ENCODE data around the gene SCRN2.

The SCRN2 gene

DNA sequence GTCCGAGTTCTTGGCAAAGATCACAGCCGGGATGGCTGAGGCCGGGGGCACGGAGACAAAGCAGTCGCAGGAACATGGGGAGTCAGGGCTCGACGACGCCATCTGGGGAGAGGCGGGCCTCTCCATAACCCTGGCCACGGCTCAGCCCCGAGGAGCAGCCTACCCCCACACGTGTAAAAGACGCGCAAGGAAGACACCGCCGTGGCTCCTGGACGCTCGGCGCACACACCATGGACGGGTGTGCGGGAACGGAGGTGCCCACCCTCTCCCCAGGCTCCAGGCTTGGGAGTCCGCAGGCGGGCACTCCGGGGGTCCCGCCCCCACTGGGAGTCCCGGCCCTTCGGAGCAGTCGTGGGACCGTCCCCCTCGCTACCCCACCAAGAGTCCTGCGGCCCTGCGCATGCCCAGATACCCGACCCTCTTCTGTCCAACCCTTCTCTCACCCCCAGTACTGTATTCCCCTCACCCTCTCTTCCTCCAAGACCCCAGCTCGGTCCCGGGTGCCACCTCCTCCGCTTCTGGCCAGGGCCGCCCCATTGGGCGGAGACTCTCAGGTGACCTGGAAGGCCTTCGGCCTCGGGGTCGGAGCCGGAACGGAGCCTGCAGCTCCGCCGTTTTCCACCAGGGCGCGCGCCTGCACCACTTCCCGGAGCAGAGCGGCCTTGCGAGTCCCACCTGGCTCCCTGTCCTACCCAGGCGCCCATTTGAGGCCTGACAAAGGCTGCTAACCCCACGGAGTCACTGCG lies at the start of gene SCRN2:
Gene SCRN2 (minus strand): TSS at position 532 of the 746 bp plus-strand sequence. CDS start 430 bp downstream, at position 102.
- DNase-seq = peak; percentile 68

DNA sequence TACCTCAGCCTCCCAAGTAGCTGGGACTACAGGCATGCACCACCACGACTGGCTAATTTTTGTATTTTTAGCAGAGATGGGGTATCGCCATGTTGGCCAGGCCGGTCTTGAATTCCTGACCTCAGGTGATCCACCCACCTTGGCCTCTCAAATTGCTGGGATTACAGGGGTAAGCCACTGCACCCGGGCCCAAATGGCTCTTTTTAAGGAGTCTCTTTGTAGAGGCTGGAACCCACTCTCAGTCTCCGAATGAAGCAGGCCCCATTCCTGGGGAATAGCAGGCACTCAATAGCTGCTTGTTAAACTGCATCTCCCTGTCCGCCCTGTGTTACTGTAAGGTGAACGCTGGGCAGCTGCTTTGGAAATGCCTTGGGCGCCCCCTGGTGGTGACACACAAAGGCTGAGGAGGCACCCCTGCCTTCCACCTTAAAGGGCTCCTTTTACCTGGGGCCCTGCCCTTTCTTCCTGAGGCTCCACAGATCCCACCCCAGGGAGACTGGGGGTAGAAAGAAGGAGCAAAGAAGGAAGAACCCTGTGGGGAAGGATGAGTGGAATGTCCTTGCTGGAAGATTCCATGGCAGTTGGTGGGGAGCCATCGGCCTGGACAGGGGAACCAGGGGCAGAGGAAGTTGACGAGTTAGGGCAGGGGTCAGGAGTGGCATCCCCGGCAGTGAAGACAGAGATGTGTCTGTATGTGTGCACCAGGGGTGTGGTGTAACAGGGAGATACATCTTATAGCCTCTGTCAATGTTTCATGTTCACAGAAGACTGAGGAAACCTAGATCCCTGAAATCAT lies 48.9 kb upstream of the SCRN2 start:
- peak; percentile 24 for DNase-seq

DNA sequence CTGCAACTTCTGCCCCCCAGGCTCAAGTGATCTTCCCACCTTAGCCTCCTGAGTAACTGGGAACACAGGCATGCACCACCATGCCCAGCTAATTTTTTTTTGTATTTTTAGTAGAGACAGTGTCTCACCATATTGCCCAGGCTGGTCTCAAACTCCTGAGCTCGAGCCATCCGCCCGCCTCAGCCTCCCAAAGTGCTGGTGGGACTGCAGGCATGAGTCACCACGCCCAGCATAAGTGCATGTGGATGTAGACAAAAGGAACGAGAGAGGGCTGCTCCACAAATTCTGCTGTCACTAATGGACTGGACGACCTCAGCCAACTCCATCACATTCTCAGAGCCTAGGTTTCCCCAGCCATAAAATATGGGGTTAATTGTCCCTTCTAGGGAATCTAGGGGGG lies 47.2 kb upstream of the SCRN2 start:
- DNase-seq = no peak

DNA sequence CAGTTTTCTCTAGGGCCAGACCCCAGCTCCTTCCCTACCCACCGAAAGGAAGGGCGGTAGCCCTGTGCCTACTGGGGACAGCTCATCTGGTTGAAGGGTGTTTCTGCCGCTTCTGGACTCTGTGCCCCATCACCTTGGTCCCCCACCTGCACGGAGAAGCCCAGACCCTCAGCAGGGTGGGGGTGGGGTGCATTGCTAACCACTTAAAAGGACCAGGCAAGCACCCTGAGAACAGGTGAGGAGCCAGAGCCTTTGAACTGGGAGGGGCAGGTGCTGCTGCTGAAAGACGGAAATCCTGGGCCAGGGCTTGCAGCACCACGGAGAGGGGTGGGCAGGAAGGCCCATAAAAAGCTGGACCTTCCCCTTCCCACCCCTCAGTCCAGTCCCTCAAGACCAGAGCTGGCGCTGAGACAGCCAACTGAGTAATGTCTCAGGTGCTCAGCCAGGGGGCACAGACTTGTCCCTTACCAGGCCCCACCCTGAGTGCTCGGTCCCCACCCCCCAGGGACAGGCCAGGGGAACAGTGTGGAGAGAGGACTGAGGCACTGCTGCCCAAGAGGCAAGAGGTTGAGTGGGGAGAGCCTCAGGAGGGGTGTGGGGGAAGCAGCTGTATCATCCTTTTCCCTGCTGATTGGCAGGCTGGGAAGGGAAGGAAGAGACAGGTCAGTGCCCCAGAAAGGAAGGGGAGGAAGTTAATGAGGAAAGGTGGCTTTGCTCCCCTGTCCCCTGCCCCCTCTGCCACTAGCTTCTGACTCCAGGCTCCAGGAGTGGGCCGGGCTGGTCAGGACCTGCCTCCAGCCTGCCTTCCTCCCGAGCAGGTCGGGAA lies 44.0 kb upstream of the SCRN2 start:
- no peak for DNase-seq

DNA sequence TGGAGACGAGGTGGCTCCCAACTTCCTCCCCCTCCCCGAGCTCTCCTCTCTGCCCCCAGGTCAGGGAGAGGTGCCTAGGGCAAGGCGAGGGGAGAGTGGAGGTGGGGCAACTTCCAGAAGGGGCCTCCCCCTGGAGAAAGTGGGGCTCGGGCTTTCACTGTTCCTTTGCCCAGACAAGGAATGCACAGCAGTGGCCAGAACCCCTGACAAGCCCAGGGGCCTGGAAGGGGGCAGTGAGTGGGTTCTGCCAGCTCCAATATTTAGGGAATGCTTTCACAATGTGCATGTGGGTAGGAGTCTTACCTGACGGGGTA lies 43.3 kb upstream of the SCRN2 start:
- DNase-seq = no peak

DNA sequence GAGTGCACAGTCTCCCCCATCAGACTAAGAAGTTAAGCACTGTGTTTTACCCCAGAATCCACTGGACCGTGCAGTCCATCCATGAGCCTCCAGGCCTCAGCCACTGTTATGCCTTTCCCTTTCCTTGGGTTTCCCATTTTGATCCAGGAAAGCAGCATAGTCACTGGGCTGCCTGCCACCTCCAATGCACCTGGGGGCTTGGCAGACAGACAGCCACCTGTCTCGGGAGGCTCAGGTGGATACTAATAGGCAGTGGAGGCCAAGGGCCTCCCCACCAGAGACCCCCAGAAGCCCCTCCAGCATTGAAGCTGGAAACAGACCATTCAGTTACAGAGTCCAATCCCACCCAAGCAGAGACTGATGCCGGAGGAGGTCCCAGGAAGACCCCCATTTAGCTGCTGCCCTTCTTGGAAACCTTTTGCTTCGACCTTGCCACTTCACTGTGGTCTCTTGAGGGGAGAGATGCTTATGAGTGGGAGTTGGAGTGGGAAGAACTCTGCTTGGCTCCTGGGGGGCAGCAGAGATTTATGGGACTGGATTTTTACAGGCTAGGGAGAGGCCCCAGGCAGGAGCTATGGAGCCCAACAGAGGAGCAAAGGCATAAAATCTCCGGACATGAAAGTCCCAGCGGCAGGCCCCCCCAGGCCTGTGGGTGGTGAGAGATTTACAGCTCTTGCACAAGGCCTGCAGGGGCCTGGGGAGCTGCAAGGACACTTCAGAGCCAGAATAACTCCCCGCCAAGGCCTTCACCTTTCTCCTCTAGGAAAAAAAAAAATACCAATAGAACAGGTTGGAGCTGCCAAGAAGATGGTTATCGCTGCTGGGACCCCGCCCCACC lies 42.7 kb upstream of the SCRN2 start:
- no peak for DNase-seq

DNA sequence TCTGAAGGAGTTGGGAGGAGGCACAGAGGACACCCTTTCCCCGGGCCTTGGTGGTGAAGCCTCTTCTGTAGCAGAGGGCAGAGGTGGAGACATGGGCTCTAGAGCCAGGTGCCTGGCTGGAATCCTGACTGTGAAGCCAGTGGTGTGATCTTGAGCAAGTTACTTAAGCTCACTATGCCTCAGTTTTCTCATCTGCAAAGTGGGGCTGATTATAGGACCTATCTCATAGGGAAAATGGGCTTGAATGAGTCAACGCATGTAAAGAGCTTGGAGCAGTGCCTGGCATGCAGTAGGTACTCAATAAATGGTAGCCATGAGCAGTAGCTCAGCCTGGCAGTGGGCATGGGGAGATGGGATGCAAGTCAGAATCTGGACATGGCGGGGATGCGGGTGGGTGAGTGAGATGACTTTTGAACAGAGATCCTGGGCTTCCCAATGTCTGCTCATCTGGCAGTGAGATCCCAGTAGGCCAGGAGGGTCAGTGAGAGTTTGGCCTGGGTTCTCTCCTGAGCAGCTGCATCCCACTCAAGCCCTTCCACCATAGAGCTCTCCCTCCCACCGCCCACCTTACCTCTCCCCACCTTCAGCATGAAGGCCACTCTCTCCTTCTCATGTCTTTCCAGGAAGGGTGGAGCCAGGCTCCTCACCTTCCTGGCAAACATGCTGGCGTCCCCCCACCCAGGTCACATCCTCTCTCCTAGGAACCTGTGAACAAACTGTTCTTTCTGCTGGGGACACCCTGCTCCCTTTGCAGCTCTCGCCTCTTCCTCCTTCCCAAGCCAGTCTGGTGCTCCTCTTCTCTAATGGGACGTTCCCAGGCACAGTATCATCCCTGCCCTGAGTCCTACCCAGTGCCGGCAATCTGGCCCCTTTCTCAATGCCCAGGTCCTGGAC lies 41.9 kb upstream of the SCRN2 start:
- DNase-seq = no peak

DNA sequence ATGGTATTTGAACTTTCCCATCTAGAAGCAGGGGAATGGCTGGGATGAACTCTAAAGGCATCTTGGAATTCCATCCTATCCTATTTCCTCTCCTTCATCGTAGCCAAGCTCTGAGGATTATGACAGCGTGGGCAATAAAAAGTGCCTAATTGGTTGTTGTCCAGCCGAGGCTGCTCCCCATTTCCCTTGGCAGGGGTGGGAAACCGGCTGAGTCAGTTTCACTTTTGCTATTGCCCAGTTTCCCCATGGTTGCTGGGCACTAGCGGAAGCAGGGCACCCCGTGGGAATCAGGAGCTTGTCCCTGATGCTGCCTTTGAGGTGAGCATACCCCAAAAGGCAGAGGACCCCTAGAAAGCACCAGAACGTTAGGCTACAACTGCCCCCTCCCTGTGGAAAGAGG lies 41.2 kb upstream of the SCRN2 start:
- no peak for DNase-seq

DNA sequence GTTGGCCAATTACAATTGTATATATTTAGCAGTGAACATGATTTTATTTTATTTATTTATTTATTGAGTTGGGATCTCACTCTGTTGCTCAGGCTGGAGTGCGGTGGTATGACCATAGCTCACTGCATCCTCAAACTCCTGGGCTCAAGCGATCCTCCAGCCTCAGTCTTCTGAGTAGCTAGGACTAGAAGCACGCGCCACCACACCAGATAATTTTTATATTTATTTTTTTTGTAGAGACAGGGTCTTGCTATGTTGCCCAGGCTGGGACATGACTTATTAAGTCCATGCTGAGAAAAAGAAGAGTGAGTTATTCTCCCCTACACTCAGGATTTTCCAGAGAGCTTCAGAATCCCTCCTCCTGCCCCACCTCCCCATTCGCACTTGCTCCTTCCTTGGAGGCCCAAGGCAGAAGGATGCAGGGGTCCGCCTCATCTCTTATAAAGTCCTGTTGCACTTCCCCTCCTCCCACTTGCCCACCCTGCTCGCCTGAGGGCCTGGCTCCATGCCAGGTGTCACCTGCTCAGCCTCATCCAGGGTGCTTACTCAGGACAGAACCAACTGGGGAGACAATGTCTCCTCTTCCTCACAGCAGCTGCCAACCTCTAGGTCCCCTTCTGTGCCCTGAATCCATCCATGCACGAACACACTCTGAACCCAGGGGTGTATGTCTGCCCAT lies 38.8 kb upstream of the SCRN2 start:
- no peak for DNase-seq

DNA sequence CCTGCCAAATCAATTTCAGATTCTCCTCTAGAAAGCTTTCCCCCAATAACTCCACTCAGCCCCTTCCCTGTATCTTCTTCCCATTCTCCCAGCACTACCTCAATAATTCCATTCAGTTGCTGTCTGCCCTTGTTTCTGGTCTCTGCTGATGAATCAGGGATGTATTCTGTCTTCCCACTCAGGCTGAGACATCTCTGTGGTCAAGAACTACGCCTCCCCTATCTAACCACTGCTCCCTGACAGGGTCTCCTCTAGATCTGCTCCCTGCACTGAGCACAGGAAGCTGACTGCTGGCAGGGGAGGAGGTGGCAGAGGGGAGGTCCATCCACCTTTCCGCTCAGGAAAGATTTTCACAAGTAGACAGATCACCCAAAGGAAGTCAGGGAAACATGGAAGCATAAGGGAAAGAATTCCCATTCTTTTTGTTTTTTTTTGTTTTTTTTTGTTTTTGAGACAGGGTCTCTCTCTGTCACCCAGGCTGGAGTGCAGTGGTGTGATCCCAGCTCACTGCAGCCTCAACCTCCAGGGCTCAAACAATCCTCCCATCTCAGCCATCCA lies 38.0 kb upstream of the SCRN2 start:
- no peak for DNase-seq

DNA sequence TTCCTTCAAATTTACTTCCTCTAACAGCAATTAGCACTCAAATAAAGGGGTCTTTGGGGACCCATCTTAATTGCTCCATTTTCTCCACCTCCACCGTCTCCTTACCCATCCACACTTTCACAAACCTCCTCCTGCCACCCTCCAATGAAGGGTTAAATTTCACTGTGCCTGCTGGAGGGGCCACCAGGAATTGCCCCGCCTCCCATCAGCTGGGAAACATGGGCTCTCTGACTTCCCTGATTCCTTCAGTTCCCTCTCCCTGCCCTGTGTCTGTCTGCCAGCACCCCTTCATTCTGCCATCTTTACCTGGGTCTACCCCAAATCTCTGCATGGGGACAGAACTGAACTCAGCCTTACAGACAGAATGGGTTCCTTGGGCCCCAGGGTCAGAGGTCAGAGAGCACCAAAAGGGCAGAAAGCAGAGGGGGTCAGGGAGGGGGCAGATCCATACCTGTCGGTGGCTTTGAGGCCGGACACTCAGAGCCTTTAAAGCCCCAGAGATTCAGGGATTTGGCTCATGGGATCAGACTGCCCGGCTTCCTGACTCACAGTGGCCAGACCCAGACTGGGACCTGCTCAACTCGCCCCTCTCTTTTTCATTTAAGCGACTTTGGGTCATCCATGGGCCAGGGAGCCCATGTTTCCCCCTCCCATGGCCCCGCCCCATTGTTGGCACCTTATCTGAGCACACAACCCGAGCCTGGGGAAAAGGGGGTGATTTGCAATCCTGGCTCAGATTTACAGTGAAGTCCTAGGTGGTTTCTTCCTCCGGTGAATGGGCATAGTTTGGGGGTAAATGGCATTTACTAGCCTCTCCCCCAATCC lies 37.3 kb upstream of the SCRN2 start:
- no peak for DNase-seq

DNA sequence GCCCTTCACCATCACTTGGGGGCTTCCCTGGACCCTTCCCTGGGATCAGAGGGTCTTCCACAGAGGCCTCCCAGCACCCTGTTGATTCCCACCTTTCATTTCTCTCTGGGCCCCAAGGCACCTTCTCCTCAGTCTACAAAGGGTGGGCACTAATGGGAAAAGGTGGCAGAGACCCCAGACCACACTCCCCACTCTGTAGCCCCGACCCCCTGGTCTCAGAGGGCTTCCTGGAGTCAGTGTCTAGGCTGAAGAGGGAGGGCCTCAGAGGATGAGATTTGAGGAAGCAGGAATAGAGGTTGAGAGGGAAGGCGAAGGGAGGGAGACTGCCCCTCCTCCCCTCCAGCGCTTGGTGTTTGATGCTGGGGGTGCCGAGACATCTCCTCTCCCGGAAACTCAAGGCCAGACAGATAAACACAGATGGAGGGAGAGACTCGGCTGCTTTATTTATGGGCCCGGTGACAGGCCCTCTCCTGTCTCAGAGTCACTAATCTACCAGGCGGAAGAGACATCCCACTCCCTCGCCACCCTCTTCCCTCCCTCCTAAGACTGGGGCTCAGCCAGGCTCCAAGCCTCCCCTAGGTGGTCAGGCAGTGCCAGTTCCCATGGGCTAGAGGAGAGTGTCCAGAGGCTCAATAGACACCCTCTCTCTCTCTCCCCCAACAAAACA lies 36.4 kb upstream of the SCRN2 start:
- no peak for DNase-seq

DNA sequence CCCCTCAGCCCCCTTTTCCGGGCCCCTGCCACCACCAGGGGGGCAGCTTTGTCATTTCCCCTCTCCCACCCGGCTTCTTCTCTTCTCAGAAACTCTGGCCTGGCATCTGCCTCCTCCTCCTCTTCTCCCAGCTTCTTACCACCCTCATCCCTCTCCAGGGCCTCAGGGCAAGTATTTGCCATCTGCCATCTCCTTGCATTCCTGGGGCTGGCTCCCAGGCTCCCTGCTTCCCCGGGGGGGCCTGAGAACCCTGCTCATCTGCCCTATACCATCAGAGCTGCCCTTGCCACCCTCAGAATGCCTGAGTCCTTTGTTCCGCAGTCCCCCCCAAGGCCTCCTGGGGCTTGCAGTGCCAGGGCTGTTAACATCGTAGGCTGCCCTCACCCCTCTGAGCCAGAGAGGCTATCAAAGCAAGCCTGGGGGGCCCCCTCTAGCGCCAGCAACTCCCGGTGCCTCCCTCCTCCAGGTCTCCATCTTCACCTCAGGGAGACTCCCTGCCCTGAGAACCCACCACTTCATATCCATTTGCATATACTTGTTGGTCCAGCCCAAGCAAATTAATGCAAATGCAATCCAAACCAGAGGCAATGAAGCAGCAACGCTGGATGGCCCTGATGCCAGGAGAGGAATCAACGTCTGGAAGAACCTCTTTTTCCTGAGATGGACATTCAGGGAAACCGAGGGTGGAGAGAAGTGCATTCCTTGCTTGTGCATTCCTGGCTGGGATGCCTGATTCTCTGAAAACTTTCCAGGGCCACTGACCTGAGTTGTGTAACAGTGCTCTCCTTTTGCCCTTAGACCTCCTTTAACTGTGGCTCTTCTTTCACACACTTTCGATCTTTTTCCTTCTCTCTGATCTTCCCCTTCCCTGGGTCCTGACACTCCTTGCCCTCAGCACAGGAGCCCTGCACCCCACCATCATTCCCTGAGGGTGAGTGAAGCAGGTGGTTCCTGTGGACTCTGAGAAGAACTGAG lies 34.2 kb upstream of the SCRN2 start:
- no peak for DNase-seq

DNA sequence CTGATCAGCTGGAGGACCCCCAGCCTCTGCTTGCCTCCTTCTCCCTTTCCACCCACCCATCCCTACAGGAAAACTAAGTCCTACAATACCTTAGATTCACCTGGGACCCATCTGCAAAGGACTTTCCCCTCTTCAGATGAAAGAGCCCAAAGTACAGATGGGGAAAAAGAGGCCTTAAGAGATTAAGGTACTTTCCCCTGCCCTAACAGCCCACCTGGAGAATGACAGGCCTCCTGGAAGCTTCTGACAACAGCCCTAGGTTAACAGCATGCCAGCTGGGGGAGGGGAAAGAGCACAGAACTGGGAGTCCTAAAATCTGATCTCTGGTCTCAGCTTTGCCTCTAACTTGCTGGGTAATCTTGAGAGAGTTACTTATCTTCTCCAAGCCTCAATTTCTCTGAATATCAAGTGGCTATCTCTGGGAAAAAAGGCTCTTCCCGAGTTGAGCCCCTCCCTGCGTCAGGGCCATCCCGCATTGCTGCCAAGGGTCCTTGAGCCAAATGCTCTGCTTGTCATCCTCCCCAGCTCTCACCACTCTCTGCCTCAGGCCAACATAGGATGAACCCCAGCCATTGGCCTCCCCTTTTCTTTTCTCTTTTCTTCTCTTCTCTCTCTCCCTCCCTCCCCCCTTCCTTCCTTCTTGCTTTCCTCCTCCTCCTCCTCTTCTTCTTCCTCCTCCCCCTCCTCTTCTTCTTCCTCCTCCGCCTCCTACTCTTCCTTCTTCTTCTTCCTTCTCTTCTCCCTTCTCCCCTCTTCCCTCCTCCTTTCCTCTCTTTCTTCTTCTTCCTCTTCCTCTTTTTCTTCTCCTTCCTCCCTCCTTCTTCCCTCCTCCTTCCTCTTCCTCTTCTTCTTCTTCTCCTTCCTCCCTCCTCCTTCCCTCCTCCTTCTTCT lies 32.4 kb upstream of the SCRN2 start:
- DNase-seq = no peak

DNA sequence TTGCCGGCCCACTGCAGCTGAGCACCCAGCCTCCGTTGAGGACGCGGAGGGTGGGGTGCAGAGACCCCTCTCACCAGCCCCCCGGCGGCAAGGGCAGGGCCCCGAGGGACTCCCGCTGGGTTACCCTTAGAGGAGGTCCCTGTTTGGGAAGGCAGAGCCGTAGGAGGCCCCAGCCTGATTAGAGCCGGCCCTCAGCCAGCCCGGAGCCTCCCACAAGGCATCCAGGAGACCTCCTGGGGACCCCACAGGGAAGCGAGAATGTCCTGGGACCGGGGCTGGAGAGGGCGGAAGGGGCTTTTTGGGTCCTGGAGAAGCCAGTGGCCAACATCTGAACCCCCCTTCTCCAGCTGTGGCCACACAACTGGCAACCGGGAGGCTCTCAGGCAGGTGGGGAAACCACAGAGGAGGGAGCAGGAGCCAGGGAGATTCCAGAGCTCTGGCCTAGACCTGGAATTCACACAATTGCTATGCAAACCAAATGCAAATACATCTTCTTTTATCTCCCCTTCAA lies 31.6 kb upstream of the SCRN2 start:
- DNase-seq = no peak

DNA sequence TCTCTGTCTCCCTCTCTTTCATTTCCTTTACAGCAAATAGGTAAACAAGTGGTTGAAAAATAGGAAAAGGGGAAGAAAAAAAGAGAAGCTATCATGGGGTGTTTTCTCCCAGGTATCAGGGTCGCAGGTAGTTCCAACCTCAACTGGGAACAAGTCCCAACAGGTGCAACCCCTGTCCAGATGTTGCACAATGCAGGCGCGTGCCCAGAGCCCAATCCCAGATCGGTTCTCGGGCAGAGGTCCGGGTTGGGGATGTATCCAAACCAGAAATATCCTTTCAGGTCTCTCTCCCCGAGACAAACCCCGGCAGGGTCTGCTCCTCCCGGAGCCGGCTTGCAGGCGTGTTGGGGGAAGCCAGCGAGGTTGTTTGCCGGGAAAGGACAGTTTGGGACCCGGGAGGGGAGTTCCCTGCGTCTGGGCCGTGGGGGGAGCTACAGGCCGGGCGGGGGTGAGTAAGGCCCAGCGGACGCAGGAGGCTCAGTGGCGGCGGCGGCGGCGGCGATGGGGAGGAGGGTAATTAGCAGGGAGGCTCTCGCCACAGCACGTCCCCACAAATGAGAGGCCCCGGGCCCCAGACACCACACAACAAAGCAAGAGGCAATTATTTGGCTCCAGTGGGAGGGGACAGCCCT lies 31.1 kb upstream of the SCRN2 start:
- DNase-seq = no peak
